Breast epithelium (tissue), 4 donors: Measurements from ENCODE around the gene IPCEF1. TPM values are rescaled to one million over a fixed set of nuclear protein-coding genes. Genes with fewer than 3 reads are reported as not detected.

Experiments
- DNase-seq, 2 donors: peaks; one replicate each; pipeline ENCODE4 v3.0.0-alpha.2; 2019; ENCODE audit warnings: low spot score in 2 of 2
- H3K27ac ChIP-seq, 2 donors: fragments of 200-600 bp; sonication (generic) in 1 of 2; one replicate each; pipeline ENCODE4 v1.5.1; 2016 to 2019; ENCODE audit warnings: mild to moderate bottlenecking in 1 of 2
- H3K27me3 ChIP-seq, 2 donors: fragments of 200-600 bp; sonication (generic) in 1 of 2; one replicate each; pipeline versions ENCODE4 v1.5.1 to v1.6.0; 2017 to 2019; ENCODE audit warnings: control low read depth in 1 of 2, mild to moderate bottlenecking in 1 of 2
- H3K36me3 ChIP-seq: fragments of 200-600 bp; one replicate; pipeline ENCODE4 v1.5.1; 2019
- H3K4me1 ChIP-seq, 2 donors: fragments of 200-600 bp; sonication (generic); one replicate each; pipeline ENCODE4 v1.5.1; 2016 to 2019; ENCODE audit warnings: control low read depth in 1 of 2
- H3K4me3 ChIP-seq, 3 donors: fragments of 200-600 bp; sonication (generic); 1 replicate in 2 of 3; 2 replicates in 1 of 3; pipeline ENCODE4 v1.5.1; 2016 to 2019; ENCODE audit warnings: mild to moderate bottlenecking in 3 of 3, moderate library complexity in 2 of 3
- H3K9me3 ChIP-seq, 2 donors: fragments of 200-600 bp; sonication (generic) in 1 of 2; one replicate each; pipeline ENCODE4 v1.5.1; 2016 to 2019; ENCODE audit warnings: control low read depth in 1 of 2
- CTCF ChIP-seq, 3 donors: fragments of 450-650 bp; IDR thresholded peaks; one replicate each; pipeline ENCODE4 v1.5.1; 2016 to 2017; ENCODE audit warnings: antibody characterized with exemption in 3 of 3, mild to moderate bottlenecking in 3 of 3, moderate library complexity in 3 of 3
- POLR2A ChIP-seq: fragments of 450-650 bp; IDR thresholded peaks from one replicate; pipeline ENCODE4 v1.6.1; 2016; ENCODE audit warnings: antibody characterized with exemption, mild to moderate bottlenecking, moderate library complexity
- POLR2AphosphoS5 ChIP-seq, 3 donors: sonication (generic); formaldehyde crosslinking; IDR thresholded peaks; one replicate each; pipeline ENCODE4 v1.6.1; 2017; ENCODE audit warnings: antibody characterized with exemption in 3 of 3
- intact Hi-C: fragments of 100-400 bp; cut with DNase I; formaldehyde crosslinking; loops from one replicate; pipeline ENCODE4 v1.15.1; 2023; ENCODE audit warnings: low total_unique reads
- total RNA-seq, 3 donors: library from RNA; depleted of rRNA; stranded (reverse); fragments of >200 nt; gene quantifications; one replicate each; pipeline ENCODE4 v1.1.0, GENCODE V29; 2016

The IPCEF1 gene
- total RNA-seq, 3 donors from 2014 or later, result 3.7 to 6.7 (median 5.6) TPM

GRCh38 chr6:154402081-154402780, 45.6 kb upstream of the IPCEF1 start:
- Histone ChIP-seq H3K36me3 (no peaks in the 10 kb centered on the region), H3K27ac (no peak overlapping the region), H3K9me3 (no peaks in the 10 kb centered on the region), H3K27me3 (no peaks in the 10 kb centered on the region), H3K4me1 (no peaks in the 10 kb centered on the region), H3K4me3 (no peak overlapping the region)
- TF ChIP-seq CTCF (IDR thresholded peaks at IDR 0.05), result no peak
- TF ChIP-seq POLR2AphosphoS5 (IDR thresholded peaks at IDR 0.05), result no peak
- TF ChIP-seq POLR2A, result no peak
- DNase-seq, result no peak
- intact Hi-C loops, result no loop called here

- H3K36me3 ChIP-seq, result no peaks in the 10 kb centered on the region
- no peaks in the 10 kb centered on the region for H3K27me3 ChIP-seq
- H3K27ac ChIP-seq, result no peak overlapping the region
- DNase-seq, result no peak
- no peak for TF ChIP-seq CTCF (IDR thresholded peaks at IDR 0.05)
- no peak for TF ChIP-seq POLR2A
- no peak for TF ChIP-seq POLR2AphosphoS5 (IDR thresholded peaks at IDR 0.05)
- H3K4me1 ChIP-seq, result no peaks in the 10 kb centered on the region
- intact Hi-C loops, result no loop called here
- H3K9me3 ChIP-seq, result no peaks in the 10 kb centered on the region
- no peak overlapping the region for H3K4me3 ChIP-seq
These were observed 42.5 kb upstream of the IPCEF1 start for GRCh38 chr6:154399097-154399496.

- intact Hi-C loops, result no loop called here
- no peaks in the 10 kb centered on the region for H3K27me3 ChIP-seq
- H3K4me3 ChIP-seq, result no peak overlapping the region
- H3K27ac ChIP-seq, result no peak overlapping the region
- no peaks in the 10 kb centered on the region for H3K9me3 ChIP-seq
- no peak for DNase-seq
- H3K36me3 ChIP-seq, result no peaks in the 10 kb centered on the region
- no peak for TF ChIP-seq CTCF (IDR thresholded peaks at IDR 0.05)
- no peak for TF ChIP-seq POLR2A
- TF ChIP-seq POLR2AphosphoS5 (IDR thresholded peaks at IDR 0.05), result no peak
- no peaks in the 10 kb centered on the region for H3K4me1 ChIP-seq
These were observed 41.0 kb upstream of the IPCEF1 start for GRCh38 chr6:154397491-154398195.

GRCh38 chr6:154395878-154396277, 39.3 kb upstream of the IPCEF1 start:
- H3K9me3 ChIP-seq, result no peaks in the 10 kb centered on the region
- intact Hi-C loops, result no loop called here

More at GRCh38 chr6:154395878-154396277, 39.3 kb upstream of the IPCEF1 start:
- Histone ChIP-seq H3K4me1 (no peaks in the 10 kb centered on the region), H3K36me3 (no peaks in the 10 kb centered on the region), H3K4me3 (no peak overlapping the region), H3K27me3 (no peaks in the 10 kb centered on the region), H3K27ac (no peak overlapping the region)
- TF ChIP-seq POLR2A, result no peak
- no peak for TF ChIP-seq CTCF (IDR thresholded peaks at IDR 0.05)
- TF ChIP-seq POLR2AphosphoS5 (IDR thresholded peaks at IDR 0.05), result no peak
- no peak for DNase-seq
